Heart left ventricle (tissue), 13 donors: Measurements from ENCODE around the gene TRAPPC3L.

Experiments used
- CTCF ChIP-seq, 12 donors: fragments of 200-600 bp; sonication (generic) in 4 of 12; IDR thresholded peaks; one replicate each; pipeline versions ENCODE4 v1.5.0 to v1.8.0; 2018 to 2022; ENCODE audit warnings: antibody characterized with exemption in 12 of 12, mild to moderate bottlenecking in 5 of 12
- POLR2A ChIP-seq, 2 donors: fragments of 450-650 bp; IDR thresholded peaks; one replicate each; pipeline ENCODE4 v1.6.1; 2017; ENCODE audit warnings: antibody characterized with exemption in 2 of 2, mild to moderate bottlenecking in 2 of 2, moderate library complexity in 2 of 2
- donor health status: ischemic (EF 13 %, LVEDD 7.1; RV severe dilation, severe dysfunction).
- donor health status: DM: no; HTN: yes; CAD: no.
- donor health status: DM: no; HTN: no; CAD: no.
- donor health status: ischemic (EF 25% LVEDD 6.9; RV normal size, moderate dysfunction).
- donor health status: ischemic (EF 25% LVEDD 5.7; RV mildly dilated, moderate dysfunction).
- donor health status: ischemic (EF 35%, LVEDD 5.7; RV mildly dilated, moderate dysfunction).
- donor health status: nonischemic (EF 11% LVEDD 7.7; RV severe dilation, severe dysfunction).
- donor health status: DM: yes; HTN: yes; CAD: no.
- donor health status: PGD.
- donor health status: ischemic (EF 29% LVEDD 5.4; RV normal size, mild dysfunction).
- donor health status: nonischemic (EF 23%, LVEDD 6.1; RV moderate dilation, normal function).

GRCh38 chr6:116468293-116468692 is 77.2 kb downstream of the TRAPPC3L start:
- TF ChIP-seq CTCF (IDR thresholded peaks at IDR 0.05) (no peak), POLR2A (IDR thresholded peaks at IDR 0.05) (no peak)
